ENCODE results near the gene PRPSAP1. TPM values are rescaled to one million over a fixed set of nuclear protein-coding genes. Genes with fewer than 3 reads are reported as not detected.

The PRPSAP1 gene
- total RNA-seq, 1 experiment from 2014 or later: 42.6 TPM

- no peaks in the 10 kb centered on the region for H3K4me1 Mint-ChIP-seq (ENCODE audit: low read depth, unreplicated experiment)
- no peaks in the 10 kb centered on the region for H3K9me3 Mint-ChIP-seq (ENCODE audit: low read depth, unreplicated experiment)
- CTCF ChIA-PET: no interaction called here
- TF ChIP-seq, protein P1, sequence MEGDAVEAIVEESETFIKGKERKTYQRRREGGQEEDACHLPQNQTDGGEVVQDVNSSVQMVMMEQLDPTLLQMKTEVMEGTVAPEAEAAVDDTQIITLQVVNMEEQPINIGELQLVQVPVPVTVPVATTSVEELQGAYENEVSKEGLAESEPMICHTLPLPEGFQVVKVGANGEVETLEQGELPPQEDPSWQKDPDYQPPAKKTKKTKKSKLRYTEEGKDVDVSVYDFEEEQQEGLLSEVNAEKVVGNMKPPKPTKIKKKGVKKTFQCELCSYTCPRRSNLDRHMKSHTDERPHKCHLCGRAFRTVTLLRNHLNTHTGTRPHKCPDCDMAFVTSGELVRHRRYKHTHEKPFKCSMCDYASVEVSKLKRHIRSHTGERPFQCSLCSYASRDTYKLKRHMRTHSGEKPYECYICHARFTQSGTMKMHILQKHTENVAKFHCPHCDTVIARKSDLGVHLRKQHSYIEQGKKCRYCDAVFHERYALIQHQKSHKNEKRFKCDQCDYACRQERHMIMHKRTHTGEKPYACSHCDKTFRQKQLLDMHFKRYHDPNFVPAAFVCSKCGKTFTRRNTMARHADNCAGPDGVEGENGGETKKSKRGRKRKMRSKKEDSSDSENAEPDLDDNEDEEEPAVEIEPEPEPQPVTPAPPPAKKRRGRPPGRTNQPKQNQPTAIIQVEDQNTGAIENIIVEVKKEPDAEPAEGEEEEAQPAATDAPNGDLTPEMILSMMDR (IDR thresholded peaks at IDR 0.05; ENCODE audit: unreplicated experiment): no peak
- no peaks in the 10 kb centered on the region for H3K27me3 Mint-ChIP-seq (ENCODE audit: unreplicated experiment)
- intact Hi-C loops (cut with micrococcal nuclease; ENCODE audit: unreplicated experiment): no loop called here
- no peak overlapping the region for H3K27ac Mint-ChIP-seq (ENCODE audit: unreplicated experiment)
- no TSS peak for BruUV-seq (replicated peaks)
- DNase-seq: no peak
- no peak overlapping the region for H3K4me3 Mint-ChIP-seq (ENCODE audit: low read depth, unreplicated experiment)
- H3K36me3 Mint-ChIP-seq (ENCODE audit: insufficient read depth, unreplicated experiment): peaks cover 36% of the 10 kb centered on the region
Observed at GRCh38 chr17:76394166-76394565, 40.5 kb upstream of the PRPSAP1 start.

DNA sequence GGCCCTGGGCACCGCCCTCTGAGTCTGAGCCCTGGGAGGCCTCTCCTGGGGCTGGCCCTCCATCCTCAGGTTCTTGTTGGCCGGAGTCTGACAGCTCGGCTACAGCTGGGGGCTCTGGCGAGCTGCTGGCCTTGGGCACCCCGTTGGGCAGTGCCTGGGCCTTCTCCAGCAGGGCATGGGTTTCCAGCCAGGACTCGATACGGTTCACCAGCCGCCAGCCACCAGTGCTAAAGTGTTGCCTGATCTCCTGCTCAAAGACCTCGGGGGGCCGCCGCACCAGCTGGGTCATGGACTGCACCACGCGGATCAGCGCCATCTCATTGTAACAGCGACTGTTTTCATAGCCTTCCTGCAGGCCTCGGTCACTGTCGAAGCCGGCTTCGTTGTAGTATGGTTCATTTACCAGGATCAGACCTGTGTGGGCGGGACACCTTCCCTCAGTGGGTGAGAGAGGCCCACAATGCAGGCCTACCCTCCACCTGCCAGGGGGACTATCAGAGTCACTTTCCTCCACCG lies 37.5 kb upstream of the PRPSAP1 start:
- TF ChIP-seq, protein P1 (IDR thresholded peaks at IDR 0.05; ENCODE audit: unreplicated experiment): no peak
- peaks cover 28% of the 10 kb centered on the region for H3K36me3 Mint-ChIP-seq (ENCODE audit: insufficient read depth, unreplicated experiment)
- H3K27me3 Mint-ChIP-seq (ENCODE audit: unreplicated experiment): no peaks in the 10 kb centered on the region
- no peak for DNase-seq
- CTCF ChIA-PET: no interaction called here
- H3K27ac Mint-ChIP-seq (ENCODE audit: unreplicated experiment): no peak overlapping the region
- H3K9me3 Mint-ChIP-seq (ENCODE audit: low read depth, unreplicated experiment): no peaks in the 10 kb centered on the region
- intact Hi-C loops (cut with micrococcal nuclease; ENCODE audit: unreplicated experiment): no loop called here
- no peaks in the 10 kb centered on the region for H3K4me1 Mint-ChIP-seq (ENCODE audit: low read depth, unreplicated experiment)
- BruUV-seq (replicated peaks): no TSS peak
- no peak overlapping the region for H3K4me3 Mint-ChIP-seq (ENCODE audit: low read depth, unreplicated experiment)

DNA sequence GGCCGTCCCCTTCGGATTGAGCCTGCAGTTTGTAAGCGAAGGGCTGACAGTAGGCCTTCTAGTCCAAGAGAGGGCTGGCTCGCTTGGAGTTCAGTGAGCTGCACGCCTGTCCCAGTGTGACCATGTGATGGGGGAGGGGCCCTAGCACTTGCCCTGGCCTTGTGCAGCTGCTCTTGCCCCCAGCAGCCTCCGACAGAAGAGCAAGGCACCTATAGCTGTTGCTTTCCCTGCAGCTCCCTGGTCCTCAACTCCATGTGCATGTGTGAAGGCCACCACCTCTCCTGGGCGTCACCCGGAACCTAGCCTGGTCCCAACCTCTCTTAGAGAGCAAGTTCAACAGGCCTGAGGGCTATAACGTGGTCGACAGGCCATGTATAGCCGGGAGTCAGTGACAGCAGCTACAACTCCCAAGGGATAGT lies 36.3 kb upstream of the PRPSAP1 start:
- peaks cover 32% of the 10 kb centered on the region for H3K36me3 Mint-ChIP-seq (ENCODE audit: insufficient read depth, unreplicated experiment)
- no peak overlapping the region for H3K27ac Mint-ChIP-seq (ENCODE audit: unreplicated experiment)
- H3K4me1 Mint-ChIP-seq (ENCODE audit: low read depth, unreplicated experiment): no peaks in the 10 kb centered on the region
- H3K27me3 Mint-ChIP-seq (ENCODE audit: unreplicated experiment): no peaks in the 10 kb centered on the region
- no peaks in the 10 kb centered on the region for H3K9me3 Mint-ChIP-seq (ENCODE audit: low read depth, unreplicated experiment)
- H3K4me3 Mint-ChIP-seq (ENCODE audit: low read depth, unreplicated experiment): no peak overlapping the region
- no TSS peak for BruUV-seq (replicated peaks)
- DNase-seq: no peak
- CTCF ChIA-PET: no interaction called here
- intact Hi-C loops (cut with micrococcal nuclease; ENCODE audit: unreplicated experiment): no loop called here
- TF ChIP-seq, protein P1 (IDR thresholded peaks at IDR 0.05; ENCODE audit: unreplicated experiment): no peak

DNA sequence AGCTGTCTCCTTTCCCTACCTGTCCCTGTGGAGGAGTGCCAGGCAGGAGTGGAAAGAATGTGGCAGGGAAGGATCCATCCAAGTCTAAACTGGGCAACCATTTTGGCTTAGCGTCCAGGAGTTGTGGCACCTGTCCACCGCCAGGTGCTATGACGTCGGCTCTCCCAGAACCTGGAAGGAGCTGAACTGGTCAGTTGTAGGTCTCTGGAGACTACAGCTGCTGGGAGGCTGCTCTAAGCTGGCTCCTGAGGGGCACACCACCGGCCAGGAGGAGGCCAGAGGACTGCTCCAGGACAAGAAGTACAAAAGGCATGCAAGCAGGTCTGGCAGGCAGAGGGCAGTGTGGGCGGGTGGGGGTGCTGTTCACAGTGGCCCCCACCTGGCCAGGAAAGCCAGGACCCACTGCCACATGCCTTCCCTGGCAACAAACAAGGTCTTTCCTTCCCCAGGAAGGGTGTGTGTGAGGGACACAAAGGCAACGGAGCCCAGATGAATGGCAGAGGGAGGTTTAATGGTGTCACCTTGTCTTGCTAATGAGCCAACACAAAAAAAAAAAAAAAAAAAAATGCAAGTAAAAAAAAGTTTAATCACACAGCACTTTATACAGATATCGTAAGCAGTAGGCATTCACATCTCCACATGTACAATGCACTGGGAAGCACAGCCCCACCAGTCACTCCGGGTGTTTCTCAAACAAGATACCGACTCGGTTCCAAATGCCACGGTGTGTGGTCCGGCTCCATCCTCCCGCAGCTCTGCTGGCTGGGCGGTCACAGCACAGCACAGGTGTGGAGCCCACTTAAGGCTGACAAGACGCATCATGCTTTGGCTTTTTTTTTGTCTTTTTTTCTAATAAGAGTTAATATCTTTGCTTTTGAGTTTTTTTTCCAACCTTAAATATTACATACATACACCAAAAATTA lies 35.5 kb upstream of the PRPSAP1 start:
- Mint-ChIP-seq H3K9me3 (ENCODE audit: low read depth, unreplicated experiment) (no peaks in the 10 kb centered on the region), H3K27me3 (ENCODE audit: unreplicated experiment) (no peaks in the 10 kb centered on the region), H3K27ac (ENCODE audit: unreplicated experiment) (no peak overlapping the region), H3K4me3 (ENCODE audit: low read depth, unreplicated experiment) (no peak overlapping the region), H3K4me1 (ENCODE audit: low read depth, unreplicated experiment) (no peaks in the 10 kb centered on the region), H3K36me3 (ENCODE audit: insufficient read depth, unreplicated experiment) (peaks cover 33% of the 10 kb centered on the region)
- DNase-seq: no peak
- TF ChIP-seq, protein P1 (IDR thresholded peaks at IDR 0.05; ENCODE audit: unreplicated experiment): no peak
- CTCF ChIA-PET: no interaction called here
- intact Hi-C loops (cut with micrococcal nuclease; ENCODE audit: unreplicated experiment): no loop called here
- no TSS peak for BruUV-seq (replicated peaks)
